Fibroblast of lung (primary cell): Measurements from ENCODE around the gene POP4.

Source experiments
- CTCF ChIP-seq, 2 donors: IDR thresholded peaks in 1 of 2; conservative IDR thresholded peaks in 1 of 2; 1 replicate in 1 of 2; 2 replicates in 1 of 2; pipeline ENCODE4 v1.5.1; 2011 to 2012; ENCODE audit warnings: low read length in 2 of 2, control low read depth in 1 of 2, inconsistent platforms in 1 of 2, low read depth in 1 of 2, mild to moderate bottlenecking in 1 of 2
- EZH2 ChIP-seq: IDR thresholded peaks from 2 replicates; pipeline ENCODE4 v1.5.1; 2012; ENCODE audit warnings: low read length, control low read depth, mild to moderate bottlenecking; ENCODE audit errors: missing control alignments

GRCh38 chr19:29569038-29569911 is 36.8 kb upstream of the POP4 start:
- no peak for TF ChIP-seq CTCF (conservative IDR thresholded peaks at IDR 0.05 in 1 of 2, IDR thresholded peaks at IDR 0.05 in 1 of 2; ENCODE audit: low read depth in 1 of 2, low read length in 2 of 2)
- no peak for TF ChIP-seq EZH2
